Measurements from ENCODE around the gene RRN3. TPM values are rescaled to one million over a fixed set of nuclear protein-coding genes. Genes with fewer than 3 reads are reported as not detected.
A peak's percentile ranks its signal among the peaks of the same experiment; 100 is the strongest.

RRN3 gene
- total RNA-seq, 1 experiment from 2014 or later, result 29.9 TPM

DNA sequence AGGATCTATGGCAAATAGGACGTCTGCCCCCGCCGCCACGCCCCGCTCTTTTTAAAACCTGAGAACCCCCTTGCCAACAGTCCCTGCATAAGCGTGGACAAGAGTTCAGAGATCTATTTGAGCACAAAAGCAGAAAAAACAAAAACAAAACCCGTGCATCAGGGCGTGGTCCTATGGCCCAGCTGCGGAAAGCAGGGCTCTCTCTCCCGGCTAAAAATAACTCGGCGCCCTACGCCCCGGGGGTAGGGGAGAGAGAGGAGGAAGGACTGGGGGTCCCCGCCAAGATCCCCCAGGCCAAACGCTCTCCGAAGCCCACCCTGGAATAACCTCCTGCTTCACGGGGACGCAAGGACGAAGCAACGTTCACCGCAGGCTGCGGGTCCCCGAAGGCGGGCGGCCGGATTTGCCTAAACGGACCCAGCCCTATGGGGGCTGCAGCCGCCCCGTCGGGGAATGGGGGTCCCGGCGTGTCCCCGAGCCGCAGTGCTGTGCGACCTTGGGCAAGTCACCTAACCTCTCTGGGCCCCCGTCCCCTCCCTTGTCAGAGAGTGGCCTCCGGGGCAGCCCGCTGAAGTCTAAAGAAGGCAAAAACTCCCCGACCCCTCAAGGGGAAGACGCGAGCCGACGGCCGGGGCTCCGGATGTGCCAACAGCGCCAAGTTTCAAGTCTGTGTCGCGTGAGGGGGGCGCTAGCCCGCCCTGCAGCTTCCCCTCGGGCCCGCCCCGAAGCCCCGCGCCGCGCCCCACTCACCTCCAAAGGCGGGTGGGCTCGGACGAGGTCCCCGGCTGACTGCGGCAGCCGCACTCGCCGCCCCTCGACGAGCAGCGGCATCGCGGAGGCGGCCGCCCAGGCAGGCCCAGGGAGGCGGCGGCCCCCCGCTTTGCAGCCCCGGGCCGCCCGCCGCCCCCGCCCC is 38.7 kb downstream of the RRN3 start:
- Histone ChIP-seq H3K36me3 (ENCODE audit: low read depth, low read length) (peaks cover 7% of the 10 kb centered on the region; the same call in 1 of the 2 replicates), H3K9me3 (ENCODE audit: low read length) (no peaks in the 10 kb centered on the region), H2AFZ (ENCODE audit: low read length) (peak overlapping the region; percentile 91), H3K4me1 (ENCODE audit: insufficient read depth, low read length) (no peaks in the 10 kb centered on the region), H3K27ac (ENCODE audit: low read length) (no peak overlapping the region), H4K20me1 (ENCODE audit: low read length) (no peaks in the 10 kb centered on the region), H3K27me3 (ENCODE audit: low read length) (no peaks in the 10 kb centered on the region), H3K4me3 (ENCODE audit: low read length) (peak overlapping the region; percentile 91), H3K79me2 (ENCODE audit: low read length) (peaks cover 12% of the 10 kb centered on the region; the same call in 1 of the 2 replicates), H3F3A (ENCODE audit: low read length, unreplicated experiment) (no peaks in the 10 kb centered on the region), H3K9ac (ENCODE audit: low read length) (peak overlapping the region; percentile 70), H3K9me2 (replicated peaks; ENCODE audit: low read length) (no peaks in the 10 kb centered on the region), H3K4me2 (ENCODE audit: low read length) (peak overlapping the region; percentile 88)
- intact Hi-C loops (cut with micrococcal nuclease), result no loop called here
- BruUV-seq (replicated peaks), result no TSS peak
- POLR2A ChIA-PET (ENCODE audit: unreplicated experiment), result interaction anchor here (0.6 kb wide), 1 partner anchor 50 kb away, joined by 3 read pairs; no protein-coding TSS in a partner anchor
- TF ChIP-seq EZH2 (IDR thresholded peaks at IDR 0.05; ENCODE audit: low read length, unreplicated experiment) (no peak), EZH2phosphoT487 (IDR thresholded peaks at IDR 0.05; ENCODE audit: borderline replicate concordance, low read length) (no peak)
- TF ChIP-seq, protein P1, sequence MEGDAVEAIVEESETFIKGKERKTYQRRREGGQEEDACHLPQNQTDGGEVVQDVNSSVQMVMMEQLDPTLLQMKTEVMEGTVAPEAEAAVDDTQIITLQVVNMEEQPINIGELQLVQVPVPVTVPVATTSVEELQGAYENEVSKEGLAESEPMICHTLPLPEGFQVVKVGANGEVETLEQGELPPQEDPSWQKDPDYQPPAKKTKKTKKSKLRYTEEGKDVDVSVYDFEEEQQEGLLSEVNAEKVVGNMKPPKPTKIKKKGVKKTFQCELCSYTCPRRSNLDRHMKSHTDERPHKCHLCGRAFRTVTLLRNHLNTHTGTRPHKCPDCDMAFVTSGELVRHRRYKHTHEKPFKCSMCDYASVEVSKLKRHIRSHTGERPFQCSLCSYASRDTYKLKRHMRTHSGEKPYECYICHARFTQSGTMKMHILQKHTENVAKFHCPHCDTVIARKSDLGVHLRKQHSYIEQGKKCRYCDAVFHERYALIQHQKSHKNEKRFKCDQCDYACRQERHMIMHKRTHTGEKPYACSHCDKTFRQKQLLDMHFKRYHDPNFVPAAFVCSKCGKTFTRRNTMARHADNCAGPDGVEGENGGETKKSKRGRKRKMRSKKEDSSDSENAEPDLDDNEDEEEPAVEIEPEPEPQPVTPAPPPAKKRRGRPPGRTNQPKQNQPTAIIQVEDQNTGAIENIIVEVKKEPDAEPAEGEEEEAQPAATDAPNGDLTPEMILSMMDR (conservative IDR thresholded peaks at IDR 0.05; ENCODE audit: low read depth, low read length), result no peak
- peak; percentile 9 for DNase-seq
- peak; percentile 31 for ATAC-seq
- CTCF ChIA-PET, result no interaction called here

DNA sequence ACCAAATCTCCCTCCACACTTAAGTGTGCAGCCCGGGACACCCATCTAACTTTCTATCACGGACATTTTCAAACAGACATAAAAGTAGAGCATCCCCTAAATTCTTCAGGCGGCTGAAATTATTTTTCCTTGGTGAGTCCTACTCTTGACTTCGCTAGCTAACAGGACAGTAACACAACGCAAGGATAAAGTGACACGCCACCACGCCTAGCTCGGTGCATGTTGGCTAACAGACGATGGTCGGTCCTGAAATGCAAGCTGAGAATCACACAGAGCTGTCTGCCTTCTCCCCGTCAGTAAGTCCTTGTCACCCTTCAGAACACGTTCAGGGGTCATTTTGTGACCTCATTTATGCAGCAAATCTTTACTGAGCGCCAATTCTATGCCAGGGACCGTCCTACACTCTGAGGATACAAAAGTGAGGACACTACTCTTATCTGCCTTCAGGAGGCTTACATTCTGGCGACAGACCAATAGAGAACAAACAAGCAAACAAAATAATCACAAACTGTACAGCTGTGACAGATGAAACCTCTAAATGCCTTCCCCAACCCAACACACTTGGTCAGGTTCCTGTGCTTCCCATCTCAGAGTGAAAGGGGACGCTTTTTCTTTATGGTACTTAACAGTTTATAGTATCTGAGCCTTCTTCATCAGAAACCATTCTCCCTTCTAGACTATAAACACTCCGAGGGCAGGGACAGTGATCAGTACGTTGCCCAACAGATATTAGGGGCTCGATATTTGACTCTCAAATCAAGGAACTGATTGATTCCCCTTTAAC is 39.5 kb downstream of the RRN3 start:
- POLR2A ChIA-PET (ENCODE audit: unreplicated experiment), result interaction anchor here (0.6 kb wide), 1 partner anchor 49 kb away, joined by 3 read pairs; no protein-coding TSS in a partner anchor
- H3K36me3 ChIP-seq (ENCODE audit: low read depth, low read length), result peaks cover 3% of the 10 kb centered on the region; the same call in 1 of the 2 replicates
- no peaks in the 10 kb centered on the region for H4K20me1 ChIP-seq (ENCODE audit: low read length)
- no peak for DNase-seq
- no peaks in the 10 kb centered on the region for H3K4me1 ChIP-seq (ENCODE audit: insufficient read depth, low read length)
- no peak for ATAC-seq
- H3K9ac ChIP-seq (ENCODE audit: low read length), result peak overlapping the region; percentile 70; the same call in 1 of the 2 replicates
- intact Hi-C loops (cut with micrococcal nuclease), result no loop called here
- peak overlapping the region; percentile 91 for H2AFZ ChIP-seq (ENCODE audit: low read length)
- TSS peak; percentile 31 for BruUV-seq (replicated peaks)
- H3K27ac ChIP-seq (ENCODE audit: low read length), result no peak overlapping the region
- CTCF ChIA-PET, result no interaction called here
- H3K4me3 ChIP-seq (ENCODE audit: low read length), result peak overlapping the region; percentile 91
- no peaks in the 10 kb centered on the region for H3F3A ChIP-seq (ENCODE audit: low read length, unreplicated experiment)
- TF ChIP-seq EZH2 (IDR thresholded peaks at IDR 0.05; ENCODE audit: low read length, unreplicated experiment) (no peak), EZH2phosphoT487 (IDR thresholded peaks at IDR 0.05; ENCODE audit: borderline replicate concordance, low read length) (no peak)
- TF ChIP-seq, protein P1 (conservative IDR thresholded peaks at IDR 0.05; ENCODE audit: low read depth, low read length), result no peak
- H3K4me2 ChIP-seq (ENCODE audit: low read length), result peak overlapping the region; percentile 88
- H3K27me3 ChIP-seq (ENCODE audit: low read length), result no peaks in the 10 kb centered on the region
- no peaks in the 10 kb centered on the region for H3K9me3 ChIP-seq (ENCODE audit: low read length)
- H3K9me2 ChIP-seq (replicated peaks; ENCODE audit: low read length), result no peaks in the 10 kb centered on the region
- peaks cover 12% of the 10 kb centered on the region; the same call in 1 of the 2 replicates for H3K79me2 ChIP-seq (ENCODE audit: low read length)

All from PC-3 (cell line).